HG03354 (cell line): ENCODE results near the gene STAC2.

Experiments
- ATAC-seq: cut with Tn5 transposase; IDR thresholded peaks from one replicate; pipeline ENCODE4 v1.9.1; 2021; ENCODE audit warnings: mild to moderate bottlenecking; ENCODE audit not compliant: unreplicated experiment, poor library complexity, severe bottlenecking

Gene STAC2

GRCh38 chr17:39212841-39213480 lies 12.8 kb downstream of the STAC2 start:
- no peak for ATAC-seq

- no peak for ATAC-seq
Observed at GRCh38 chr17:39212195-39212810, 13.4 kb downstream of the STAC2 start.

GRCh38 chr17:39210093-39210434 lies 15.7 kb downstream of the STAC2 start:
- ATAC-seq, result no peak

- ATAC-seq, result no peak
Observed at GRCh38 chr17:39209317-39210092, 16.2 kb downstream of the STAC2 start.

GRCh38 chr17:39208893-39209292 lies 16.9 kb downstream of the STAC2 start:
- ATAC-seq, result peak; percentile 50

GRCh38 chr17:39208136-39208535 lies 17.6 kb downstream of the STAC2 start:
- no peak for ATAC-seq

- ATAC-seq, result no peak
Observed at GRCh38 chr17:39205112-39205526, 20.6 kb downstream of the STAC2 start.

- ATAC-seq, result no peak
Observed at GRCh38 chr17:39204245-39204644, 21.5 kb downstream of the STAC2 start.

- ATAC-seq, result no peak
Observed at GRCh38 chr17:39200957-39201510, 24.7 kb downstream of the STAC2 start.

GRCh38 chr17:39200070-39200879 lies 25.5 kb downstream of the STAC2 start, which contains the start of gene RPL19:
Gene RPL19, plus strand, starts transcription at chr17:39200283. Its CDS starts 62 bp downstream, at chr17:39200345.
- ATAC-seq, result peak; percentile 67

- peak; percentile 61 for ATAC-seq
Observed at GRCh38 chr17:39199820-39200069, 26.0 kb downstream of the STAC2 start.

GRCh38 chr17:39198186-39198566 lies 27.6 kb downstream of the STAC2 start:
- ATAC-seq, result no peak

- no peak for ATAC-seq
Observed at GRCh38 chr17:39197380-39198185, 28.2 kb downstream of the STAC2 start, which contains the start of gene CACNB1. Gene CACNB1, minus strand, starts transcription at chr17:39197669. Its CDS starts 174 bp downstream, at chr17:39197495.

GRCh38 chr17:39196808-39197291 lies 28.9 kb downstream of the STAC2 start:
- ATAC-seq, result no peak

GRCh38 chr17:39196241-39196807 lies 29.4 kb downstream of the STAC2 start:
- no peak for ATAC-seq

- no peak for ATAC-seq
Observed at GRCh38 chr17:39195568-39196160, 30.1 kb downstream of the STAC2 start.

GRCh38 chr17:39194985-39195524 lies 30.7 kb downstream of the STAC2 start:
- no peak for ATAC-seq
